Omental fat pad (tissue), 4 donors: ENCODE data around the gene SCD5. TPM values are rescaled to one million over a fixed set of nuclear protein-coding genes. Genes with fewer than 3 reads are reported as not detected.
A peak's percentile ranks its signal among the peaks of the same experiment; 100 is the strongest.

Source experiments
- ATAC-seq: fragments of 150-250 bp; one replicate; pipeline ENCODE4 v1.9.1; 2016; ENCODE audit warnings: mild to moderate bottlenecking, moderate library complexity; ENCODE audit not compliant: low FRiP score
- DNase-seq: peaks from one replicate; pipeline ENCODE4 v3.0.0-alpha.2; 2019; ENCODE audit warnings: low spot score
- total RNA-seq, 4 donors: library from RNA; depleted of rRNA; stranded (reverse); fragments of >200 nt; gene quantifications; one replicate each; pipeline ENCODE4 v1.1.0, GENCODE V29; 2016
- TF ChIP-seq, protein P1 (sequence below), 3 donors: fragments of 450-650 bp; IDR thresholded peaks; one replicate each; pipeline ENCODE4 v1.5.1; 2016 to 2017; ENCODE audit warnings: antibody characterized with exemption in 3 of 3, mild to moderate bottlenecking in 3 of 3, moderate library complexity in 2 of 3

The SCD5 gene
- total RNA-seq, 4 donors from 2014 or later: 6.7 to 19.9 (median 13.5) TPM

DNA sequence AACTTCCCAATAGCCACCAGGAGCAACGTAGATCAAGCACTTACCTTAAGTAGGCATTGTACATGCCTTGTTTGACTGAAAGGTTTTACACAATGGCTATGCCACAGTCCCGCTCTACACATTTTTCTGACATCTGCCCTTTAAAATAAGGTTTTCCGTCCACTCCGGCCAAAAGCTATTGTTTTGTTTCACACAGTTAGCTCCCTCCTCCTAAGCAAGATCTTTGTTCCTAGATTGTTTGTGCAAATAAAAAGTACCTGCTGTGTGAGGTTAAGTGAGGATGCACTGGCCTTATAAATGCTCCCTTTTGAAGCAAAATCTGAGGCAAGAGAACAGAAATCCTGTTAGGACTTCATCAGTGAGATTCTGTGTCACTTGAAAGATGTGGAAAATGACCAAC lies 11.8 kb downstream of the SCD5 start:
- no peak for ATAC-seq
- no peak for DNase-seq
- TF ChIP-seq, protein P1, sequence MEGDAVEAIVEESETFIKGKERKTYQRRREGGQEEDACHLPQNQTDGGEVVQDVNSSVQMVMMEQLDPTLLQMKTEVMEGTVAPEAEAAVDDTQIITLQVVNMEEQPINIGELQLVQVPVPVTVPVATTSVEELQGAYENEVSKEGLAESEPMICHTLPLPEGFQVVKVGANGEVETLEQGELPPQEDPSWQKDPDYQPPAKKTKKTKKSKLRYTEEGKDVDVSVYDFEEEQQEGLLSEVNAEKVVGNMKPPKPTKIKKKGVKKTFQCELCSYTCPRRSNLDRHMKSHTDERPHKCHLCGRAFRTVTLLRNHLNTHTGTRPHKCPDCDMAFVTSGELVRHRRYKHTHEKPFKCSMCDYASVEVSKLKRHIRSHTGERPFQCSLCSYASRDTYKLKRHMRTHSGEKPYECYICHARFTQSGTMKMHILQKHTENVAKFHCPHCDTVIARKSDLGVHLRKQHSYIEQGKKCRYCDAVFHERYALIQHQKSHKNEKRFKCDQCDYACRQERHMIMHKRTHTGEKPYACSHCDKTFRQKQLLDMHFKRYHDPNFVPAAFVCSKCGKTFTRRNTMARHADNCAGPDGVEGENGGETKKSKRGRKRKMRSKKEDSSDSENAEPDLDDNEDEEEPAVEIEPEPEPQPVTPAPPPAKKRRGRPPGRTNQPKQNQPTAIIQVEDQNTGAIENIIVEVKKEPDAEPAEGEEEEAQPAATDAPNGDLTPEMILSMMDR (IDR thresholded peaks at IDR 0.05): no peak

GRCh38 chr4:82785611-82786400 lies 12.8 kb downstream of the SCD5 start:
- DNase-seq (no peak), ATAC-seq (peak; percentile 59)
- TF ChIP-seq, protein P1 (IDR thresholded peaks at IDR 0.05): no peak

GRCh38 chr4:82784681-82785610 lies 13.7 kb downstream of the SCD5 start:
- ATAC-seq: no peak
- TF ChIP-seq, protein P1 (IDR thresholded peaks at IDR 0.05): no peak

DNA sequence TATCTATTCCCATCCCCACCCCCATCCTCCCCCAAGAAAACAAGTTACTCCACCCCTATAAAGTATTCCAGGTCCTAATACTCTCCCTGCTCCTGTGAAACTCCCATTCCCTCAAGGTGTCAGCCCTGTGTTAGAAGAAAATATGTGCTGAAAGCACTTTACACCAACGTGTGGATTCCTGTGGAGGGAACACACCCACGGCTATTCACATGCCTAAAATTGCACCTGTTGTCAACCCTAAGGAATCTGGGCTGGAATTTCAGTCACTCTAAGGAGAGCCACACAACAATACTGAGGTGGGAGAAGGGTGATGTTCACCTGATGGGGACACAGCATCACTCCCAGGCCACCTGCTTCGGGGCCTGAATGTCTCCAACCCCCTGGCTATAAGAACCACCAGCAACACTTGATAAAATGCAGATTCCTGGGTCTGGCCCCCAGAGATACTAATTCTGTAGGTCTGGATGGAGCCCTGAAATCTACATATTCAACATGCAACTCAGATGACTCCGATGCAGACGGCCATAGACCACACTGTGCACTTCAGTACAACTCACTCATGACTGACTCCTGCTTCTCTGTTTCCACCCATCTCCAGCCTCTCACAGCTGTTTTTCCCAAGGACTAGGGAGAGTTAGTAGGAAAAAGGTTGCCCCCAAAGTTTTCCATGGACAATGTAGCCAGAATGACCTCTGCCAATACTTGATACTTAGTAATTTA lies 15.8 kb downstream of the SCD5 start:
- TF ChIP-seq, protein P1 (IDR thresholded peaks at IDR 0.05): no peak
- no peak for ATAC-seq
- DNase-seq: no peak

More at GRCh38 chr4:82784681-82785610, 13.7 kb downstream of the SCD5 start:
- DNase-seq: no peak

DNA sequence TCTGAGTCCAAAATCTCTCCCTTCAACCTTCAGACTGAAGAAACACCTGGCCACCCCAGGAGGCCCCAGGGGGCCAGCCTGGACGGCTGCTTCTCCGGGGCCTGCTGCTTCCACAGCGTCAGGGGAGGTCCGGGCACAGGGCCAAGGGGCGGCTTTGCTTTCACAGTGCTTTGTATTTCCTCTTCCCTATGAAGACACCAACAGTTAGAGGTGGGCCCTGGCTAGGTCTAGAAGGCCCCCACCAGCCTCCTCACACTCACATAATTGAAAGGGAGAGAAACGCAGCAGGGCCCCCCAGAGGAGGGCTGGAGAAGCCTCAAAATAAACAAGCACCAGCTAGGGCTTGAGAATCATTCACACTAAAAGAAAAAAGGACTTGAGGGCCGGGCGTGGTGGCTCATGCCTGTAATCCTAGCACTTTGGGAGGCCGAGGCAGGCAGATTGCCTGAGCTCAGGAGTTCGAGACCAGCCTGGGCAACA lies 17.8 kb downstream of the SCD5 start:
- TF ChIP-seq, protein P1 (IDR thresholded peaks at IDR 0.05): no peak
- peak; percentile 38 for DNase-seq
- no peak for ATAC-seq

- TF ChIP-seq, protein P1 (IDR thresholded peaks at IDR 0.05): no peak
- DNase-seq (no peak), ATAC-seq (no peak)
Observed at GRCh38 chr4:82780170-82780751, 18.3 kb downstream of the SCD5 start.
